IPS DF 6.9 (cell line): ENCODE measurements around the gene GRID1.

Source experiments
- DNase-seq: peaks from one replicate; pipeline ENCODE4 v3.0.0-alpha.2; 2013; ENCODE audit warnings: low read depth, low spot score
- H3K27ac ChIP-seq: one replicate; pipeline ENCODE4 v1.5.1; 2013; ENCODE audit warnings: low read length, control low read depth
- H3K27me3 ChIP-seq: 2 replicates; pipeline ENCODE4 v1.6.1; 2013; ENCODE audit warnings: mild to moderate bottlenecking, low read length; ENCODE audit not compliant: control insufficient read depth, insufficient read depth
- H3K36me3 ChIP-seq: 2 replicates; pipeline ENCODE4 v1.6.1; 2013; ENCODE audit warnings: low read length; ENCODE audit not compliant: control insufficient read depth, insufficient read depth
- H3K4me1 ChIP-seq: 2 replicates; pipeline ENCODE4 v1.6.1; 2013; ENCODE audit warnings: low read length; ENCODE audit not compliant: control insufficient read depth, insufficient read depth
- H3K4me3 ChIP-seq: 2 replicates; pipeline ENCODE4 v1.5.1; 2013; ENCODE audit warnings: mild to moderate bottlenecking, low read length
- H3K9me3 ChIP-seq: 2 replicates; pipeline ENCODE4 v1.6.1; 2013; ENCODE audit warnings: low read length, inconsistent platforms; ENCODE audit not compliant: control insufficient read depth, insufficient read depth
- WGBS: extraction: QIAGEN DNeasy Blood & Tissue Kit; methylation state at CpG from one replicate; pipeline ENCODE4 v1.1.7; 2013; ENCODE audit warnings: mixed read lengths, missing lambda C conversion rate; ENCODE audit not compliant: insufficient read length, insufficient coverage; 5-methylcytosine and 5-hydroxymethylcytosine counted together

The GRID1 gene

GRCh38 chr10:86202226-86202735 lies 164.3 kb downstream of the GRID1 start:
- no peak overlapping the region for H3K4me3 ChIP-seq
- no CpG with 5 or more reads among the region's 5 CpGs for WGBS

GRCh38 chr10:86200867-86201266 lies 165.7 kb downstream of the GRID1 start:
- no peak overlapping the region for H3K4me3 ChIP-seq
- H3K9me3 ChIP-seq, result no peaks in the 10 kb centered on the region
- no peaks in the 10 kb centered on the region for H3K36me3 ChIP-seq
- DNase-seq, result no peak
- no peaks in the 10 kb centered on the region for H3K27me3 ChIP-seq
- no peak overlapping the region for H3K27ac ChIP-seq
- no CpG with 5 or more reads among the region's 1 CpG for WGBS
- H3K4me1 ChIP-seq, result peaks cover 2% of the 10 kb centered on the region

More at GRCh38 chr10:86202226-86202735, 164.3 kb downstream of the GRID1 start:
- no peak overlapping the region for H3K27ac ChIP-seq
- no peak for DNase-seq
- H3K4me1 ChIP-seq, result peaks cover 2% of the 10 kb centered on the region
- no peaks in the 10 kb centered on the region for H3K36me3 ChIP-seq
- no peaks in the 10 kb centered on the region for H3K9me3 ChIP-seq
- no peaks in the 10 kb centered on the region for H3K27me3 ChIP-seq

GRCh38 chr10:86200269-86200668 lies 166.3 kb downstream of the GRID1 start:
- Histone ChIP-seq H3K27me3 (no peaks in the 10 kb centered on the region), H3K36me3 (no peaks in the 10 kb centered on the region), H3K27ac (no peak overlapping the region), H3K4me3 (no peak overlapping the region), H3K4me1 (peaks cover 2% of the 10 kb centered on the region), H3K9me3 (no peaks in the 10 kb centered on the region)
- WGBS, result no CpG with 5 or more reads among the region's 1 CpG
- DNase-seq, result no peak

GRCh38 chr10:86199041-86199440 lies 167.6 kb downstream of the GRID1 start:
- Histone ChIP-seq H3K9me3 (no peaks in the 10 kb centered on the region), H3K27ac (no peak overlapping the region), H3K27me3 (no peaks in the 10 kb centered on the region), H3K36me3 (no peaks in the 10 kb centered on the region), H3K4me3 (no peak overlapping the region), H3K4me1 (peaks cover 2% of the 10 kb centered on the region)
- DNase-seq, result no peak
- no CpG with 5 or more reads among the region's 1 CpG for WGBS

- Histone ChIP-seq H3K27me3 (no peaks in the 10 kb centered on the region), H3K27ac (no peak overlapping the region), H3K4me3 (no peak overlapping the region), H3K9me3 (no peaks in the 10 kb centered on the region), H3K4me1 (peaks cover 2% of the 10 kb centered on the region), H3K36me3 (no peaks in the 10 kb centered on the region)
- no CpG with 5 or more reads among the region's 4 CpGs for WGBS
- DNase-seq, result no peak
These were observed 168.3 kb downstream of the GRID1 start for GRCh38 chr10:86198271-86198670.

GRCh38 chr10:86197166-86197790 lies 169.3 kb downstream of the GRID1 start:
- Histone ChIP-seq H3K27ac (no peak overlapping the region), H3K4me1 (no peaks in the 10 kb centered on the region), H3K27me3 (no peaks in the 10 kb centered on the region), H3K36me3 (no peaks in the 10 kb centered on the region), H3K9me3 (no peaks in the 10 kb centered on the region), H3K4me3 (no peak overlapping the region)
- no peak for DNase-seq
- no CpG with 5 or more reads among the region's 15 CpGs for WGBS

GRCh38 chr10:86195521-86196157 lies 171.0 kb downstream of the GRID1 start:
- H3K27me3 ChIP-seq, result no peaks in the 10 kb centered on the region
- no peak for DNase-seq
- H3K27ac ChIP-seq, result no peak overlapping the region
- H3K4me1 ChIP-seq, result no peaks in the 10 kb centered on the region
- no CpG with 5 or more reads among the region's 14 CpGs for WGBS
- no peaks in the 10 kb centered on the region for H3K9me3 ChIP-seq
- H3K36me3 ChIP-seq, result no peaks in the 10 kb centered on the region
- no peak overlapping the region for H3K4me3 ChIP-seq

- no CpG with 5 or more reads among the region's 5 CpGs for WGBS
- H3K36me3 ChIP-seq, result no peaks in the 10 kb centered on the region
- no peaks in the 10 kb centered on the region for H3K27me3 ChIP-seq
- no peaks in the 10 kb centered on the region for H3K9me3 ChIP-seq
- H3K27ac ChIP-seq, result no peak overlapping the region
- no peak for DNase-seq
- no peaks in the 10 kb centered on the region for H3K4me1 ChIP-seq
- no peak overlapping the region for H3K4me3 ChIP-seq
These were observed 171.9 kb downstream of the GRID1 start for GRCh38 chr10:86194684-86195083.

GRCh38 chr10:86193841-86194240 lies 172.8 kb downstream of the GRID1 start:
- WGBS, result no CpG with 5 or more reads among the region's 4 CpGs
- H3K27ac ChIP-seq, result no peak overlapping the region
- DNase-seq, result no peak
- no peak overlapping the region for H3K4me3 ChIP-seq
- H3K36me3 ChIP-seq, result no peaks in the 10 kb centered on the region
- no peaks in the 10 kb centered on the region for H3K4me1 ChIP-seq
- no peaks in the 10 kb centered on the region for H3K27me3 ChIP-seq
- H3K9me3 ChIP-seq, result no peaks in the 10 kb centered on the region

GRCh38 chr10:86192691-86193090 lies 173.9 kb downstream of the GRID1 start:
- no peaks in the 10 kb centered on the region for H3K4me1 ChIP-seq
- no CpG with 5 or more reads among the region's 3 CpGs for WGBS
- DNase-seq, result no peak
- H3K9me3 ChIP-seq, result no peaks in the 10 kb centered on the region
- H3K27me3 ChIP-seq, result no peaks in the 10 kb centered on the region
- no peaks in the 10 kb centered on the region for H3K36me3 ChIP-seq
- H3K4me3 ChIP-seq, result no peak overlapping the region
- H3K27ac ChIP-seq, result no peak overlapping the region

GRCh38 chr10:86192147-86192546 lies 174.4 kb downstream of the GRID1 start:
- Histone ChIP-seq H3K27me3 (no peaks in the 10 kb centered on the region), H3K9me3 (no peaks in the 10 kb centered on the region), H3K27ac (no peak overlapping the region), H3K4me1 (no peaks in the 10 kb centered on the region), H3K36me3 (no peaks in the 10 kb centered on the region), H3K4me3 (no peak overlapping the region)
- no peak for DNase-seq
- WGBS, result no CpG with 5 or more reads among the region's 6 CpGs
